Mucosa of descending colon (tissue), 3 donors: Measurements from ENCODE around the gene GRIA4. TPM values are rescaled to one million over a fixed set of nuclear protein-coding genes. Genes with fewer than 3 reads are reported as not detected.

Experiments used
- ATAC-seq: fragments of 200-7000 bp; cut with Tn5 transposase; one replicate; pipeline ENCODE4 v1.9.1; 2020; ENCODE audit warnings: mild to moderate bottlenecking, moderate library complexity
- DNase-seq, 3 donors: peaks; one replicate each; pipeline ENCODE4 v3.0.0-alpha.2; 2020
- H3K36me3 ChIP-seq: fragments of 200-600 bp; one replicate; pipeline ENCODE4 v1.8.0; 2021; ENCODE audit warnings: low read depth, mild to moderate bottlenecking
- H3K4me1 ChIP-seq: fragments of 200-600 bp; one replicate; pipeline ENCODE4 v1.8.0; 2021; ENCODE audit warnings: low read depth, mild to moderate bottlenecking
- H3K4me3 ChIP-seq: fragments of 200-600 bp; one replicate; pipeline ENCODE4 v1.8.0; 2021; ENCODE audit warnings: mild to moderate bottlenecking
- H3K9me3 ChIP-seq: fragments of 200-600 bp; one replicate; pipeline ENCODE4 v1.8.0; 2021; ENCODE audit warnings: mild to moderate bottlenecking
- CTCF ChIP-seq: fragments of 200-600 bp; IDR thresholded peaks from one replicate; pipeline ENCODE4 v1.8.0; 2022; ENCODE audit warnings: antibody characterized with exemption, mild to moderate bottlenecking
- intact Hi-C, 2 donors: fragments of 100-400 bp; cut with DNase I in 1 of 2; cut with micrococcal nuclease in 1 of 2; formaldehyde crosslinking; loops; one replicate each; pipeline versions ENCODE4 v1.11.0 to v1.11.1; 2022; cut with DNase I, micrococcal nuclease
- total RNA-seq, 3 donors: library from RNA; stranded (reverse); fragmentation: NEBNext Ultra II Directional in 2 of 3; extraction: Animal tissue kit (Norgen Biotek cat#: 25700) in 2 of 3; gene quantifications; one replicate each; pipeline versions ENCODE4 v1.2.1 to v1.2.4, GENCODE V29; 2021 to 2023
- donor health status: DM: no; HTN: no; CAD: no; lungs with moderate emphysema.
- donor health status: DM: no; HTN: no; CAD: no.
- donor health status: DM: no; HTN: yes; CAD: no.

GRIA4 gene
- total RNA-seq, 3 donors from 2014 or later: 1.6 to 2.3 (median 1.6) TPM

GRCh38 chr11:105720096-105720495 lies 110.2 kb downstream of the GRIA4 start:
- Histone ChIP-seq H3K4me1 (no peaks in the 10 kb centered on the region), H3K9me3 (no peaks in the 10 kb centered on the region), H3K36me3 (no peaks in the 10 kb centered on the region), H3K4me3 (no peak overlapping the region)
- ATAC-seq (no peak), DNase-seq (no peak)
- TF ChIP-seq CTCF: no peak
- intact Hi-C loops: no loop called here

- Histone ChIP-seq H3K4me3 (no peak overlapping the region), H3K36me3 (no peaks in the 10 kb centered on the region), H3K9me3 (no peaks in the 10 kb centered on the region), H3K4me1 (no peaks in the 10 kb centered on the region)
- DNase-seq (no peak), ATAC-seq (no peak)
- no peak for TF ChIP-seq CTCF
- intact Hi-C loops: no loop called here
These were observed 113.4 kb downstream of the GRIA4 start for GRCh38 chr11:105723269-105723668.

- no peaks in the 10 kb centered on the region for H3K36me3 ChIP-seq
- intact Hi-C loops: no loop called here
- ATAC-seq: no peak
- H3K4me1 ChIP-seq: peaks cover 9% of the 10 kb centered on the region
- no peaks in the 10 kb centered on the region for H3K9me3 ChIP-seq
- TF ChIP-seq CTCF: no peak
- no peak for DNase-seq
- H3K4me3 ChIP-seq: no peak overlapping the region
These were observed 122.7 kb downstream of the GRIA4 start for GRCh38 chr11:105732611-105733010.

- no peak for DNase-seq
These were observed 124.6 kb downstream of the GRIA4 start for GRCh38 chr11:105734426-105734825.

GRCh38 chr11:105738251-105738650 lies 128.4 kb downstream of the GRIA4 start:
- no peak for TF ChIP-seq CTCF
- Histone ChIP-seq H3K4me1 (peaks cover 16% of the 10 kb centered on the region), H3K9me3 (no peaks in the 10 kb centered on the region), H3K4me3 (no peak overlapping the region), H3K36me3 (no peaks in the 10 kb centered on the region)
- no peak for DNase-seq
- intact Hi-C loops: no loop called here
- ATAC-seq: no peak

More at GRCh38 chr11:105734426-105734825, 124.6 kb downstream of the GRIA4 start:
- no peak for TF ChIP-seq CTCF
- ATAC-seq: peak; percentile 93
- H3K4me3 ChIP-seq: no peak overlapping the region
- intact Hi-C loops: no loop called here
- H3K9me3 ChIP-seq: no peaks in the 10 kb centered on the region
- peaks cover 9% of the 10 kb centered on the region for H3K4me1 ChIP-seq
- no peaks in the 10 kb centered on the region for H3K36me3 ChIP-seq
